Aorta (tissue), 5 donors: ENCODE measurements around the gene FBXW5. TPM values are rescaled to one million over a fixed set of nuclear protein-coding genes. Genes with fewer than 3 reads are reported as not detected.

ENCODE experiments used
- ATAC-seq: fragments of 200-7000 bp; cut with Tn5 transposase; one replicate; pipeline ENCODE4 v1.9.1; 2022; ENCODE audit warnings: moderate library complexity; ENCODE audit not compliant: low FRiP score
- DNase-seq, 2 donors: peaks; one replicate each; pipeline ENCODE4 v3.0.0-alpha.2; 2020
- H3K27ac ChIP-seq, 2 donors: one replicate each; pipeline ENCODE4 v1.5.1; 2013; ENCODE audit warnings: low read length in 2 of 2, mild to moderate bottlenecking in 2 of 2, moderate library complexity in 2 of 2, control low read depth in 1 of 2, inconsistent platforms in 1 of 2, low read depth in 1 of 2
- H3K27me3 ChIP-seq, 2 donors: one replicate each; pipeline ENCODE4 v1.6.1; 2013; ENCODE audit warnings: control low read depth in 1 of 2, low read length in 1 of 2, mild to moderate bottlenecking in 1 of 2, moderate library complexity in 1 of 2; ENCODE audit not compliant: insufficient read depth in 2 of 2, control insufficient read depth in 1 of 2
- H3K36me3 ChIP-seq, 2 donors: one replicate each; pipeline ENCODE4 v1.6.1; 2013; ENCODE audit warnings: control low read depth in 1 of 2, low read length in 1 of 2, mild to moderate bottlenecking in 1 of 2; ENCODE audit not compliant: insufficient read depth in 2 of 2, control insufficient read depth in 1 of 2
- H3K4me1 ChIP-seq, 2 donors: one replicate each; pipeline ENCODE4 v1.6.1; 2013; ENCODE audit warnings: low read length in 2 of 2, control low read depth in 1 of 2, mild to moderate bottlenecking in 1 of 2, moderate library complexity in 1 of 2; ENCODE audit not compliant: insufficient read depth in 2 of 2, control insufficient read depth in 1 of 2
- H3K4me3 ChIP-seq, 2 donors: one replicate each; pipeline ENCODE4 v1.5.1; 2013; ENCODE audit warnings: low read length in 2 of 2, control low read depth in 1 of 2, mild to moderate bottlenecking in 1 of 2
- H3K9me3 ChIP-seq: one replicate; pipeline ENCODE4 v1.6.1; 2013; ENCODE audit warnings: mild to moderate bottlenecking, low read length; ENCODE audit not compliant: control insufficient read depth
- WGBS, 2 donors: extraction: QIAGEN DNeasy Blood & Tissue Kit; methylation state at CpG; one replicate each; pipeline ENCODE4 v1.1.7; 2013; 5-methylcytosine and 5-hydroxymethylcytosine counted together
- intact Hi-C, 2 donors: fragments of 100-400 bp; cut with DNase I; formaldehyde crosslinking; loops; one replicate each; pipeline versions ENCODE4 v1.14.2 to v1.15.0; 2022
- polyA plus RNA-seq, 2 donors: library from polyadenylated mRNA; stranded (reverse); fragments of 200-250 nt; gene quantifications; one replicate each; pipeline ENCODE4 v1.2.3, GENCODE V29; 2013
- total RNA-seq, 2 donors: library from RNA; stranded (reverse); fragmentation: NEBNext Ultra II Directional; extraction: Animal tissue kit (Norgen Biotek cat#: 25700); gene quantifications; one replicate each; pipeline ENCODE4 v1.2.1, GENCODE V29; 2021
- donor health status: healthy with polysubstance abuse.
- donor health status: Bipolar disorder and iron deficiency.
- donor health status: DM: no; HTN: no; CAD: no.
- donor health status: DM: no; HTN: no; CAD: no.
- donor health status: DM: yes; HTN: yes; CAD: no.

Gene FBXW5
- total and polyA plus RNA-seq, 4 donors, result 92.5 to 191 (median 109) TPM

GRCh38 chr9:136903041-136903554 lies 41.4 kb downstream of the FBXW5 start:
- WGBS, 2 donors, result 21 to 42% methylated on average over 12 of the region's 12 CpGs
- DNase-seq, result peak in 1 of 2 donors; percentile 72
- intact Hi-C loops, result no loop called here
- Histone ChIP-seq H3K27me3 (no peaks in the 10 kb centered on the region), H3K4me1 (no peaks in the 10 kb centered on the region), H3K4me3 (no peak overlapping the region), H3K9me3 (no peaks in the 10 kb centered on the region), H3K27ac (no peak overlapping the region), H3K36me3 (peaks cover 0 to 2% of the 10 kb centered on the region in 2 donors)
- peak; percentile 58 for ATAC-seq

- DNase-seq (peak; percentile 90 to 91), ATAC-seq (peak; percentile 86)
- H3K4me3 ChIP-seq, result no peak overlapping the region
- peak overlapping the region in 1 of 2 donors; percentile 14 for H3K27ac ChIP-seq
- no peaks in the 10 kb centered on the region for H3K27me3 ChIP-seq
- H3K9me3 ChIP-seq, result no peaks in the 10 kb centered on the region
- 5 to 9% methylated on average over 15 of the region's 15 CpGs for WGBS, 2 donors
- intact Hi-C loops, result no loop called here
- H3K36me3 ChIP-seq, result peaks cover 0 to 2% of the 10 kb centered on the region in 2 donors
- H3K4me1 ChIP-seq, result no peaks in the 10 kb centered on the region
Measured at GRCh38 chr9:136902259-136902821, 42.2 kb downstream of the FBXW5 start.

- Histone ChIP-seq H3K27me3 (no peaks in the 10 kb centered on the region), H3K4me3 (no peak overlapping the region), H3K36me3 (peaks cover 0 to 2% of the 10 kb centered on the region in 2 donors), H3K4me1 (no peaks in the 10 kb centered on the region), H3K9me3 (no peaks in the 10 kb centered on the region), H3K27ac (peak overlapping the region in 1 of 2 donors; percentile 14)
- intact Hi-C loops, result no loop called here
- peak; percentile 43 for ATAC-seq
- WGBS, 2 donors, result 15 to 23% methylated on average over 20 of the region's 20 CpGs
- DNase-seq, result no peak
Measured at GRCh38 chr9:136901516-136902258, 42.9 kb downstream of the FBXW5 start.

- no peak for DNase-seq
- no peak overlapping the region for H3K4me3 ChIP-seq
- no peaks in the 10 kb centered on the region for H3K4me1 ChIP-seq
- no peak for ATAC-seq
- H3K27me3 ChIP-seq, result no peaks in the 10 kb centered on the region
- H3K9me3 ChIP-seq, result no peaks in the 10 kb centered on the region
- intact Hi-C loops, result no loop called here
- 89 to 90% methylated on average over 13 of the region's 13 CpGs for WGBS, 2 donors
- no peak overlapping the region for H3K27ac ChIP-seq
- H3K36me3 ChIP-seq, result peaks cover 0 to 2% of the 10 kb centered on the region in 2 donors
Measured at GRCh38 chr9:136900988-136901515, 43.5 kb downstream of the FBXW5 start.

- H3K27ac ChIP-seq, result no peak overlapping the region
- peaks cover 0 to 2% of the 10 kb centered on the region in 2 donors for H3K36me3 ChIP-seq
- no peak overlapping the region for H3K4me3 ChIP-seq
- no peak for DNase-seq
- H3K4me1 ChIP-seq, result no peaks in the 10 kb centered on the region
- H3K27me3 ChIP-seq, result no peaks in the 10 kb centered on the region
- intact Hi-C loops, result no loop called here
- WGBS, 2 donors, result 93 to 94% methylated on average over 10 of the region's 10 CpGs
- no peaks in the 10 kb centered on the region for H3K9me3 ChIP-seq
- no peak for ATAC-seq
Measured at GRCh38 chr9:136900556-136900955, 44.0 kb downstream of the FBXW5 start.

GRCh38 chr9:136899196-136899595 lies 45.3 kb downstream of the FBXW5 start:
- no peaks in the 10 kb centered on the region for H3K9me3 ChIP-seq
- no peaks in the 10 kb centered on the region for H3K27me3 ChIP-seq
- intact Hi-C loops, result no loop called here
- 21 to 43% methylated on average over 9 of the region's 9 CpGs for WGBS, 2 donors
- no peaks in the 10 kb centered on the region for H3K4me1 ChIP-seq
- no peak overlapping the region for H3K4me3 ChIP-seq
- DNase-seq (no peak), ATAC-seq (no peak)
- H3K36me3 ChIP-seq, result peaks cover 0 to 2% of the 10 kb centered on the region in 2 donors
- H3K27ac ChIP-seq, result no peak overlapping the region

- DNase-seq, result no peak
- no peak for ATAC-seq
- H3K27ac ChIP-seq, result no peak overlapping the region
- 90 to 92% methylated on average over 21 of the region's 21 CpGs for WGBS, 2 donors
- intact Hi-C loops, result no loop called here
- no peaks in the 10 kb centered on the region for H3K4me1 ChIP-seq
- H3K27me3 ChIP-seq, result no peaks in the 10 kb centered on the region
- H3K9me3 ChIP-seq, result no peaks in the 10 kb centered on the region
- H3K36me3 ChIP-seq, result peaks cover 0 to 2% of the 10 kb centered on the region in 2 donors
- H3K4me3 ChIP-seq, result no peak overlapping the region
Measured at GRCh38 chr9:136898483-136899100, 45.9 kb downstream of the FBXW5 start.

- no peak overlapping the region for H3K4me3 ChIP-seq
- no peak overlapping the region for H3K27ac ChIP-seq
- DNase-seq (no peak), ATAC-seq (no peak)
- no peaks in the 10 kb centered on the region for H3K9me3 ChIP-seq
- no peaks in the 10 kb centered on the region for H3K27me3 ChIP-seq
- WGBS, 2 donors, result 83 to 84% methylated on average over 11 of the region's 11 CpGs
- H3K4me1 ChIP-seq, result no peaks in the 10 kb centered on the region
- intact Hi-C loops, result no loop called here
- peaks cover 0 to 2% of the 10 kb centered on the region in 2 donors for H3K36me3 ChIP-seq
Measured at GRCh38 chr9:136896027-136896426, 48.5 kb downstream of the FBXW5 start.
